NCI-H446 treated with DMSO at 0.1 percent for 48 hours (cell line): Measurements from ENCODE around the gene SEPTIN5.
A peak's percentile ranks its signal among the peaks of the same experiment; 100 is the strongest.
"Not testable (repeated sequence)": the region's sequence is repeated elsewhere in the genome, so short reads cannot be mapped to it uniquely, and the experiment has no call there.

ENCODE experiments used
- DNase-seq: peaks from one replicate; lab custom pipeline; 2025; lab: John Stamatoyannopoulos, UW

Gene SEPTIN5

DNA sequence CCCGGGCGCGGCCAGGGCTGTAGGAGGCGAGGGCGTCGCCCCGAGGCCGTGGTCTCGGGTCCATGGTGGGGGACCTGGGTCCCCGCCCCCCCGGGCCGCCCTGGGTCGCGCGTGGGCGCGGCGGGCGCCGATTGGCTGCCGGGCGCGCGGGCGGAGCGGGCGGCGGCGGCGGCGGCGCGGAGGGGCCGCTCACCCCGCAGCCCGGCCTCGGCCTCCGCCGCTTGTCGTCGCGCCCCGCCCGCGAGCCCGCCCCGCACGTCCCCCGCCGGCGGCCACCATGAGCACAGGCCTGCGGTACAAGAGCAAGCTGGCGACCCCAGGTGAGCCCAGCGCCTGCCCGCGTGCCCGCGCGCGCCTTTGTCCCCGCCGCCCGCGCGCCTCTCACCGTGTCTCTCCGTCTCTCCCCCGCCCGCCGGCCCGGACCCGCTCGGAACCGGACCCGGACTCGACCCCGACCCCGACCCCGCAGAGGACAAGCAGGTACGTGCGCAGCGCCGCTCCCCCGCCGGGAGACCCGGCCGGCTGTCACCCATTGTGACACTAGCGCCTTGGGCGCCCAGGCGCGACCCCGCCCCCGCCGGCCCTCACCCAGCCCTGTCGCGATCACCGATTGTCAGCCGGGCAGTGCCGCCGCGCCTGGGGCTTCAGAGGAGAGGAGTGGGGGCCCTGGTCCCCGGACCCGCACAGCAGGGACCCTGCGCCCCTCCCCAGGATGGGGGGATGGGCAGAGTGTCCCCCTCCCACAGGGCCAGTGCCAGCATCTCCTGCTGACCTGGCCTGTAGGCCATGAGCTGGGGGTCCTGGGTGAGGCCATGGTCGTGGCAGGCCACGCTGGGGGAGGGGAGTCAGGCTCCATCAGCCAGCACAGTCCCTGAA lies at the start of gene SEPTIN5:
TSS of gene SEPTIN5 (plus strand) at position 192 of the 876 bp plus-strand sequence. CDS start at position 278, 86 bp downstream.
- no peak for DNase-seq

DNA sequence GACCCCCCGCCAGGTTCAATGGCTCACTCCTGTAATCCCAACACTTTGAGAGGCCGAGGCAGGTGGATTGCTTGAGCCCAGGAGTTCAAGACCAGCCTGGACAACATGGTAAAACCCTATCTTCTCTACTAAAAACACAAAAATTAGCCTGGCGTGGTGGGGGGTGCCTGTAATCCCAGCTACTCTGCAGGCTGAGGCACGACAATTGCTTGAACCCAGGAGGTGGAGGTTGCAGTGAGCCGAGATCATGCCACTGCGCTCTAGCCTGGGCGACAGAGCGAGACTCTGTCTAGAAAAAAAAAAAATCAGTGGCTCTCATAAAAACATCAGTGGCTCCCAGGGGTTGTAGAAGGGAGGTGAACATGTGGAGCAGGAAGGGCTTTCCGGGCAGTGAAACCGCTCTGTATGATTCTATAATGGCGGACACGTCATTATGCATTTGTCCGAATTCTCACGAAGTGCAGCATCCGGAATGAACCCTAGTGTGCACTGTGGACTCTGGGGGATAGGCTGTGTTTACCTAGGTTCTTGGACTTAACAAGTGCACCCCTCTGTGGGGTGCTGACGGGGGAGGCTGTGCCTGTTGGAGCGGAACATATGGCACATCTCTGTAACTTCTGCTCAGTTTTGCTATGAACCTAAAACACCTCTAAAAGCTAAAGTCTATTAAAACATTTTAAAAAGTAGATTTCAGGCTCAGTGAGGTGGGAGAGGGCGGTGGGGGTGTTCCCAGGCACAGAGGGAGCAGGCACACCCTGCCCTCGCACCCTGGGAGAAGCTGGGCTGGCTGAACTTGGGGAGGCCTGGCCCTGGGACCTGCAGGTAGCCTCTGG lies 49.1 kb upstream of the SEPTIN5 start:
- DNase-seq = no peak

DNA sequence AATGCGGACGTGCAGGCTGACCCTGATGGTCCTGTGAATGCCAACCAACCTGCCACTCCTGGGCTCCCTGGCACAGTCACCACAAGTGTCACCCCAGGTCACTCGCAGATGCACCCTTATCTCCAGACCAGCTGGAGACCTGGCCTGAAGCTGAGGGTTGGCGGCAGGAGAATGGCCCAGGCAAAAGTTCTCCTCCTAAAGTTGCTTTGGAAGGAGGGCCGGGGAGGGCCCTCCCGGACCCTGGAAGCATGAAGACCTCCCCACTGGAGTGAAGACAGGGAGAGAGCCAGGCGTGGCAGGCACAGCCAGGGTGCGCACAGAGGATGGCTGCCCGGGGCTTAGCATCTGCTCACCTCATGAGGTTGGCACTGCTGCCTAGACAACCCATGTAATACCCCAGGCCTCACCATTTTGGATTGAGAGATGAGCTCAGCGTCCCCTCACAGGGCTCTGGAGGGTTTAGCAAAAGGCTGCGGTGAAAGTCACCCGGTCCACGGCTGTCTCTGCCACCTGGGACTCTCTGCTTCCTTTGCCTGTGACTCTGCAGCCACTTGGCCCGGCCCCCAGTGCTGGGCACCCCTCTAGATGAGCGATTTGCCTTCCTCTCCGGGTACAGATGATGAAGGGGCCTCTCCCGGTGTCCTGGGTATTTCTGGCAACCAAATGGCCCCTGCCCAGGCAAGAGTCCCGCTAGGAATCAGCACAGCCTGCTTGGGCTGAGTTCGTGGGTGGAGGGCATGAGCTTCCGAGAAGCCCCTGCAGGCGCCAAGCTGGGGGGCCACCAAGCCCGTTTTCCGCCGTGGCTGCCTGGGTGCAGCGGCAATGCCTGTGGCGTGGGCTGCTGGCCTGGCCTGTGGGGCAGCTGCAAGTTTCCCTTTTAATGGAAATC lies 48.3 kb upstream of the SEPTIN5 start:
- DNase-seq = no peak

DNA sequence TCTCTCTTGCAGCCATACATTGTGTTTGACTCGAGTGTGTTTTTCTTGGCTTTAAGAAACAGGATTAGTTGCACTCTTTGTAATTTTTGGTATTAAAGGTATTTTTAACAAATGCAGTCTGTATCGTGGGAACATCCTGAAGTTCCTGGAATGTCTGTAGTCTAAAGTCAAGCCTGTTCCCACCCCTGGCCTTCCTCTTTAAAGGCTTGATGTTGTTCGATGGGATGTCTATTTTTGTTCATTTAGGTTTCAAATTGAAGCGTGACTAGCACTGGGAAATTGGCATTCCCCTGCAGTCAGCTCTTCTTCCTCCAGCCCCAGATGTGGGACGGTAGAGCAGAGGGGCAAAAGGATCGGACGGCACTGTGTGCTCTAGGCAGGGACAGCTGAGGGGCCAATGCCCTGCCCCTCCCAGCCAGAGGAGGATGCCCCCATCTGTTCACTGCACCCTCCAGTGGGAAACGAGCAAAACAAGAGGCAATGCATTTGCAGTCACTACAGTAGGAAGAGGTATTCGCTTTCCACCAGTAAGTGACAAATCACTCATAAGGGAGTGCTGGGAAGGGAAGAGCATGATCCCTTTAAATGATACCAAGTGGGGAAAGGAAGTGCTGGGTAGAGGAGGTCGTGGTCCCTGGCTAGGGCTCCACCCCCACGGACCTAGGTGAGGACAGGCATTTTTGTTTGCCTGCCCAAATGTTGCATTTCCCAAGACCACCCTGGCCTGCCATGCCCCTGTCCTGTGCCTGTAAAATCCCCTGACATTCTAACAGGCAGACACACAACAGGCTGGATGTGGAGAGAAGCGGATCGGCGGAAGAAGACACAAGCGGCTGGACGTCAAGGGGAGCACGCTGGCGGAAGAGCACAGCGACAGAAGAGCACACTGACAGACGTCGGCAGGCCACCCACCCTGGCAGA lies 47.4 kb upstream of the SEPTIN5 start:
- DNase-seq = no peak

DNA sequence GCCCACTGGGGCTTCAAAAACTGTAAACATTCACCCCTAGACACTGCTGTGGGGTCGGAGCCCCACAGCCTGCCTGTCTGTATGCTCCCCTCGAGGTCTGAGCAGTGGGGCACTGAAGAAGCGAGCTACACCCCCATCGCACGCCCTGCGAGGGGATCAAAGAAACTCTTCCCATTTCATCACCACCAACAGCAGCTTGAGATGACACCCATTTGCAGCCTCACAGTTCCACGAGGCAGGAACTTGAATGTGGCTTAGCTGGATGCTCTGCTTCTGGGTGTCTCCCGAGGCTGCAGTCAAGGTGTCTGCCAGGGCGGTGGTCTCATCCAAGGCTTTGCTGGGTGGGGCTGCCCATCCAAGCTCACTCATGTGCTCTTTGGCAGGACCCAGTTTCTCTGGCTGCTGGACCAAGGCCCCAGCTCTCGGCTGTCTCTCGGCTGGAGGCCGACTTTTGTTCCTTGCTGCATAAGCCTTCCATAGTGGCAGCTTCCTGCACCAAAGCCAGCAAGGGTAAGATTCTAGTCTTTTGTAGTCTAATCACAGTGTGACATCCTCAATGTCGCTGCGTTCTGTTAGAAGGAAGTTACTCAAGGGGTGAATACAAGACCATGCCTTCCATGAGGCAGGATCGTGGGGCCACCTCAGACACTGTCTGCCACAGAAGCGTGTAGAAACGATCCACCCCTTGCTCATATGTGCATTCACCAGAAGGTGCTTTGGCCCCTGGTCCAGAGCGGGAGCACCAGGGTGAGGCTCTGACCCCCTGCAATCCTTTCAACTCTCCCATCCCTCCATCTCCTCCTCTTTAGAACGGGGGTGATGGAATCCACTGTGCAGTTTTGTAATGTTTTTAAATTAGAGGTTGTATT lies 46.2 kb upstream of the SEPTIN5 start:
- DNase-seq = no peak

DNA sequence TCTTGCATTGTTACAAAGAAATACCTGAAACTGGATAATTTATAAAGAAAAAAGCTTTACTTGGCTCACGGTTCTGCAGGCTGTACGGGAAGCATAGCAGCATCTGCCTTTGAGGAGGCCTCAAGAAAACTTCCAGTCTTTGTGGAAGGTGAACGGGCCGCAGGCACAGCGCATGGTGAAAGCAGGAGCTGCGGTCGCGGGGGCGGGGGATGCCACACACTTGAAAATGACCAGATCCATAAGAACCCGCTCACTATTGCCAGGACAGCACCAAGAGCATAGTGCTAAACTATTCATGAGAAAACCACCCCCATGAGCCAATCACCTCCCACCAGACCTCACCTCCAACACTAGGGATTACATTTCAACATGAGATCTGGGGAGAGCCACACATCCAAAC lies 45.6 kb upstream of the SEPTIN5 start:
- DNase-seq = no peak

DNA sequence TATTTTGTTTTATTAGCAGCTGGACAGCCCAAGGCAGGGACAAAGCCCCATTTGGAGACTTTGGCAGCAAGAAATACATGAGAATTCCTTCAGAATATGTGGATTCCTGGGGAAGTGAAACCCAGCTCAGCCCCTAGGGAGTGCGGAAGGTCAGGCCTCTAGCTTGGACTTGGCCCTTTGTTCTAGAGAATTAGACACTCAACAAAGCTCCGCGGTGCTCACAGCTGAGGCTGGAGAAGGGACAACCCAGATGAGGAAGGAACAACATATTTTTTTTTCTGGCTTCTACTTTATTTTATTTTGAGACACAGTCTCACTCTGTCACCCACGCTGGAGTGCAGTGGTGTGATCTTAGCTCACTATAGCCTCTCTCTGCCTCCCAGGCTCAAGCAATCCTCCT lies 44.7 kb upstream of the SEPTIN5 start:
- no peak for DNase-seq

DNA sequence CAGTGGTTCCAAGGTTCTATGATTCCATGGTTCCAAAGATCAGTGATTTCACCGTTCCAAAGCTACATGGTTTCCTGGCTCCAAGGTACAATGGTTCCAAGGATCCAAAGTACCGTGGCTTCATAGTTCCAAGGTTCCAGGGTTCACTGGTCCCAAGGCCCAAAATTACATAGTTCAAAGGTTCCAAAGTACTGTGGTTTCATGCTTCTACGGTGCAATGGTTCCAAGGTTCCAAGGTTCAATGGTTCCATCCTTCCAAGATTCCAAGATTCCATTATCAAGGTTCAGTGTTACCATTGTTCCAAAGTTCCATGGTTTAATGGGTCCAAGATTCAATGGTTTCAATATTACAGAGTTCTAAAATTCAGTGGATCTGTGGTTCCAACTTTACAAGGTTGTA lies 43.0 kb upstream of the SEPTIN5 start:
- DNase-seq = no peak

DNA sequence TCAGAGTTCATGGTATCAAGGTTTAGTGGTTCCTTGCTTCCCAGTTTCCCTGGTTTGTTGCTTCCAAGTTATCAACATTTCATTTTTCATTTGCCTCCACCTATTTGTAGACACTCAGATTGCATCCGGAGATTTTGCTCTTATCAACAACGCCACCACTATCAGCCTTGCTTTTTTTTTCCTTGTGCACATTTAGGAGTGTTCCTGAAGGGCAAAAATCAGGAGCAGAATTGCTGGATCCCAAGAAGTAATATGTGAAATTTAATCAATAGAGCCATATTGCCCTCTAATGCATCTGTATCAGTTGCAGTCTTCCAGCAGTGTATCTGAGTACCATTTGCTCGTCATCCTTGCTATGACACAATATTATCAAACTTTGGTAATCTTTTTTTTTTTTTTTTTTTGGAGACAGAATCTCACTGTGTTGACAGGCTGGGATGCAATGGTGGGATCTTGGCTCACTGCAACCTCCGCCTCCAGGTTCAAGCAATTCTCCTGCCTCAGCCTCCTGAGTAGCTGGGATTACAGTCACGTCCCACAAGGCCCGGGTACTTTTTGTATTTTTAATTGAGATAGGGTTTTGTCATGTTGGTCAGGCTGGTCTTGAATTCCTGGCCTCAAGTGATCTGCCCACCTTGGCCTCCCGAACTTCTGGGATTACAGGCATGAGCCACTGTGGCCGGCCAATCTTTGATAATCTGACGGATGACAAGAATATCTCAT lies 42.1 kb upstream of the SEPTIN5 start:
- no peak for DNase-seq

DNA sequence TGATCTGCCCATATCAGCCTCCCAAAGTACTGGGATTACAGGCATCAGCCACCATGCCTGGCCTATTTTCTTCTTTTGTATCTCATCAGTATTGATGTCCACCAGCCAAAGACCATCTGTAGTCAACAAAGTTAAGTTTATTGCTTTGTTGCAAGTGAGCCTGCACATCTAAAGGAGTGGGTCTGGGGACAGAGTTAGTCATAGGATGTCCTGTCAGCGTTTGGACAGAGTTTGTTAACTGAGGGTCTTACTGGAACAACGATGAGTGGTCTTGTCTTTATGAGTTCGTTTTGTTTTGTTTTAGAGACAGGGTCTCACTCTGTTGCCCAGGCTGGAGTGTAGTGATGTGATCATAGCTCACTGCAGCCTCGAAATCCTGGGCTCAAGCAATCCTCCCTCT lies 40.6 kb upstream of the SEPTIN5 start:
- no peak for DNase-seq

DNA sequence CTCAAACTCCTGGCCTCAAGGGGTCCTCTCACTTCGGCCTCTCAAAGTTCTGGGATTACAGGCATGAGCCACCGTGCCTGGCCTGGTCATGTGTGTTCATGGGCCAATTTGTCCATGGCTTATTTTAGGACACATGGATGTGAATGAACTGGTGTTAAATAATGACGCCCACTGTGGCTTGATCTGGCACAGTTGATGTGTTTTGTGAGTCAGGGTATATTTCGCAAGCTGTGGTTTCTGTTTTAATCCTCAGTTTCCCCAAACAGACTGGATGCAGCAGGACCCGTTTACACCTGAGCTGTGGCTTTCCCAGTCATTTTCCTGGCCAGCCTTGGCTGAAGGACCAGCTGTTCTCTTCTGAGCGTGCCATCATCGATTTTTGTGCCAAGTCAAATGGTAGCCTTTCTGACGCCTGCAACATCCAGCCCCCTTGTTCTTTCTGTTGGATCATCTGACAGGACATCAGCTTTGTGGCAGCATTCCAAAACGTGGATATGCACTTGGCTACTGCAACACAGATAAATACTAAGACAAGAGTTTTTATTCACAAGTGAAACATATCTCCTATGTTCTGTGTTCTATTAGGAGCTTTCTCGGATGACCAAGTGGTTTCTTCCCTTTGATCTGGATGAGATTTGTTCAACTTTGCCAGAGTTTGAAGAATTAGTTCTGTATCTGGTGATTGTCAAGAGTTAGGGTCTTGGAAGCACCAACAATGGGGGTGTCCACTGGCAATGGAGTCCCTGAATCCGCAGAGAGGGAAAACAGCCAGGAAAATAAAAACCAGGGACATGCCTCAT lies 40.0 kb upstream of the SEPTIN5 start:
- peak; percentile 95 for DNase-seq

DNA sequence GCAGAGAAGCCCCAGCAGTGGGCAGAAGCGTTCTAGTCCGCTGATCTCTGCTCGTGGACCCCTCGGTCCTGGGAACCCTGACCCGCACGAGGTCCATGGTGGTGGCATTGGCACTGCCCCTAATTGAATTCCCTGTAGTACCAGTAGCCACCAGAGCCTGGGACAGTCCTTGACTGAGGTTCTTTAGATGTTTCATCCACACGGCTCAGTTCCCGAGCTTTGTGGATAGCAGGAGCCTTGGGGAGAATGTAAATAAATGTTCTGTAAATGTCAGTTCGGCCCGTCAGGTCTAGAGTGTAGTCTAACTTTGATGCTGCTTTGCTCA lies 39.4 kb upstream of the SEPTIN5 start:
- DNase-seq = no peak

DNA sequence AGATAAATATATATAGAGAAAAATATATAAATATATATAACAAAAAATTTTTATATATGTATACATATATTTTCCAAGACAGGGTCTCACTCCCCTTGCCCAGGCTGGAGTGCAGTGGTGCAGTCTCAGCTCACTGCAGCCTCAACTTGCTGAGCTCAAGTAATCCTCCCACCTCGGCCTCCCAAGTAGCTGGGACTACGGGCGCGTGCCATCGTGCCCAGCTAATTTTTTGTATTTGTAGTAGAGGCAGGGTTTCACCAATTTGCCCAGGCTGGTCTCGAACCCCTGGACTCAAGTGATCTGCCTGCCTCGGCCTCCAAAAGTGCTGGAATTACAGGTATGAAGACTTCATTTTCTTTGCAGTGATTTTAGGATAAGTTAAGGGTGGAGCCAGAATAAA lies 38.9 kb upstream of the SEPTIN5 start:
- no peak for DNase-seq

DNA sequence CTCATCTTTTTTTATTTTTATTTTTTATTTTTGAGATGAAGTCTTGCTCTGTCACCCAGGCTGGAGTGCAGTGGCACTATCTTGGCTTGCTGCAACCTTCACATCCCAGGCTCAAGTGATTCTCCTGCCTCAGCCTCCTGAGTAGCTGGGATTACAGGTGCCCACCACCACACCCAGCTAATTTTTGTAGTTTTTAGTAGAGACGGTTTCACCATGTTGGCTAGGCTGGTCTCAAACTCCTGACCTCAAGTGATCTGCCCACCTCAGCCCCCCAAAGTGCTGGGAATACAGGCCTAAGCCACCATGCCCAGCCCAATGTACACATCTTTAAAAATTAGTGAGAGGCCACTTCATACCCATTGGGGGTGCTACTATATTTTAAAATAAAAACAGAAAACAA lies 37.9 kb upstream of the SEPTIN5 start:
- DNase-seq = not testable (repeated sequence)

DNA sequence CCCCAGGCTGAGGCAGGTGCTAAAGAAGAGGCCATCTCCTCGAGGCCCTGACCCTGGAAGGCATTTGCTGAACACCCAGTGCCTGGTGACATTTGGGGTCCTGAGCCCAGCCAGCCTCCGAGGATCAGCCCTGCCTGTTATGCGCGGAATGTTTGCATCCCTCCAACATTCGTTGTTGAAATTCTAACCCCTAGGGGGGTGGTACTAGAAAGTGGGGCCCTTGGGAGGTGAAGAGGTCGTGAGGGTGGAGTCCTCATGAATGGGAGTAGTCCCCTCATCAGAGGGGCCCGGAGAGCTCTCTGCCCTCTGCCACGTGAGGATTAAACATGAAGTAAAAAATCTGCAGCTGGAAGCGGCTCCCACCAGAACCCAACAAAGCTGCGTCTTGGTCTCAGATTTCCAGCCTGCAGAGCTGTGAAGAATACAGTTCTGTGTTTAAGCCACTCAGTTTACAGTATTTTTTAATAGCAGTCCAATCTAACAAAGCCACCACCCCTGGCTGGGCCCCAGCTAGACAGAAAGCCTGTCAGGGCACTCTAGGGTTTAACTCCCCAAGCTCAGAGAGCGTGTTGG lies 35.3 kb upstream of the SEPTIN5 start:
- no peak for DNase-seq

DNA sequence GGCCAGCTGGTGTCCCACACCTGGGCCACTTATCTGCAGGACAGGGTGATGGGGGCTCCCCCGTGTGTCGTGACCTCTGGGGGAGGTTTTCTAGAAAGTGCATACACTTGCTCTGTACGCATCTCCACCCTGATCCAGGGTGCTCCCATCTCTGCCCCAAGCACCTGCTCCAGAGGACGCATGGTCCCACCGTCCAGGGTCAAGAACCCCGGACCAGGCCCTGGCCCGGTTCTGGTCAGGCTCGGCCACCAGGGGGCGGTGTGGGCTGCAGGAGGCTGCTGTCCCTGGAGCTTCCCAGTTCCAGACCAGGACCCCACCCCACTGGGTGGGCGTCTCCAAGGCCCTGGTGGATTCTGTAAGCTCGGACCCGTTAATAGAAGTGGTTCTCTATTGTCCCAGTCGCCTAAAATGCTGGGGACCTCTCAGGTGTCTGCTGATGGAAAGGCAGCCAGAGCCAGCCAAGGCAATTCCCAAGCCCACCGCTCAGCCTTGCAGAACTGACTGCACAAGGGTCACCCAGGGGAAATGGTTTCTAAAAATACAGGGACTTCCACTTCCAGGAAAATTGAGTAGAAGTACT lies 34.7 kb upstream of the SEPTIN5 start:
- no peak for DNase-seq

DNA sequence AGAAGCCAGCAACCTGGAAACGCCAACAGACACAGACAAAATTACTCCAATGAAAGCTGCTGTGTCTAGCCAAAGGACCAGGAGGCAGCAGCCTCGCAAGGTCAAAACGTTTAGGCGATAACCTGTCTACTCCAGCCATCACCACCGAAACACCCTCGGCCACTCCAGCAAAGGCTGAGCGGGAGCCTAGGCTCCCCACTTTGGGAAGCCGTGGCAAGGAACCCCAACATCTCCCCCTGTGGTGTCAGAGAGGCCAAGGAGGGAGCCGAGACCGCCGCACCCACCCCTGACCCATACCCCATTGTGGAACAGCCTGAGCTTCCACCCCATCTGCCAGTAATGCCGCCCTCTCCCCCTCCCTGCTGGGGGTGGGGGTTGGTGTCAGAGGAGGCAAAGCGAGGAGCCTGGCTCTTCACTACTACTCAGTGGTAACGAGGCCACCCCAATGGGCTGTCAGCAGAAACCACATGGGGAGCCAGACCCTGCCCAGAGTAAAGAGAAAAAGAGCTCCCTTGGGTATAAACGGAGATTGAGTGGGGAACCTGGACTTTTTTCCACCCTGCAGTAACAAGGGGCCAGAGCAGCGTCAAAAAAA lies 33.9 kb upstream of the SEPTIN5 start:
- DNase-seq = no peak
